AG04450 (cell line): ENCODE data around the gene FTCDNL1. TPM values are rescaled to one million over a fixed set of nuclear protein-coding genes. Genes with fewer than 3 reads are reported as not detected.

ENCODE experiments used
- CTCF ChIA-PET: fragments of 300-600, 350-600 bp; formaldehyde crosslinking; extraction: SDS; loops from one replicate; lab custom pipeline; 2022; ENCODE audit warnings: antibody characterized with exemption, inconsistent platforms; lab: Charles Lee
- POLR2A ChIA-PET: fragments of 350-600 bp; formaldehyde crosslinking; extraction: SDS; loops from one replicate; lab custom pipeline; 2021; ENCODE audit warnings: antibody characterized with exemption, inconsistent platforms; lab: Yijun Ruan, JAX
- DNase-seq: peaks from one replicate; pipeline ENCODE4 v3.0.0-alpha.2; 2011; ENCODE audit warnings: low read depth, low spot score
- H3K27ac ChIP-seq: one replicate; pipeline ENCODE4 v1.5.1; 2012; ENCODE audit warnings: low read depth, low read length, control low read depth
- H3K27me3 ChIP-seq: one replicate; pipeline ENCODE4 v1.6.0; 2012; ENCODE audit warnings: low read length; ENCODE audit not compliant: control insufficient read depth, insufficient read depth
- H3K4me3 ChIP-seq: 2 replicates; pipeline ENCODE4 v1.5.1; 2011; ENCODE audit warnings: mild to moderate bottlenecking, low read depth, low read length, control low read depth
- H3K9me3 ChIP-seq: 2 replicates; pipeline ENCODE4 v1.5.1; 2012; ENCODE audit warnings: low read length; ENCODE audit not compliant: control insufficient read depth, insufficient read depth
- CTCF ChIP-seq: IDR thresholded peaks from 2 replicates; pipeline ENCODE4 v1.5.1; 2011; ENCODE audit warnings: low read depth, low read length, control low read depth, inconsistent platforms
- polyA plus RNA-seq: library from polyadenylated mRNA; depleted of rRNA; stranded (reverse); fragments of >200 nt; gene quantifications from 2 replicates; pipeline ENCODE4 v1.2.3, GENCODE V29; 2011

Gene FTCDNL1
- polyA plus RNA-seq, 1 experiment: 0.10 TPM

- H3K27me3 ChIP-seq: no peaks in the 10 kb centered on the region
- H3K9me3 ChIP-seq: no peaks in the 10 kb centered on the region
- no peak overlapping the region for H3K4me3 ChIP-seq
- no peak for TF ChIP-seq CTCF
- ChIA-PET CTCF (interaction anchor here (1.6 kb wide), 1 partner anchor 136 kb away, joined by 4 read pairs; no protein-coding TSS in a partner anchor), POLR2A (no interaction called here)
- no peak overlapping the region for H3K27ac ChIP-seq
- DNase-seq: no peak
Observed at GRCh38 chr2:199875400-199875799, 24.4 kb upstream of the FTCDNL1 start.

- no peak overlapping the region for H3K4me3 ChIP-seq
- H3K27ac ChIP-seq: no peak overlapping the region
- no peaks in the 10 kb centered on the region for H3K27me3 ChIP-seq
- ChIA-PET CTCF (no interaction called here), POLR2A (no interaction called here)
- H3K9me3 ChIP-seq: no peaks in the 10 kb centered on the region
- no peak for DNase-seq
- no peak for TF ChIP-seq CTCF
Observed at GRCh38 chr2:199874209-199874608, 23.2 kb upstream of the FTCDNL1 start.

- Histone ChIP-seq H3K9me3 (no peaks in the 10 kb centered on the region), H3K27me3 (no peaks in the 10 kb centered on the region), H3K27ac (no peak overlapping the region), H3K4me3 (no peak overlapping the region)
- no peak for DNase-seq
- CTCF ChIA-PET: no interaction called here
- TF ChIP-seq CTCF: no peak
- POLR2A ChIA-PET: no interaction called here
Observed at GRCh38 chr2:199870581-199870980, 19.6 kb upstream of the FTCDNL1 start.

GRCh38 chr2:199869653-199870052, 18.7 kb upstream of the FTCDNL1 start:
- H3K4me3 ChIP-seq: no peak overlapping the region
- DNase-seq: no peak
- TF ChIP-seq CTCF: no peak
- no peaks in the 10 kb centered on the region for H3K9me3 ChIP-seq
- ChIA-PET POLR2A (no interaction called here), CTCF (interaction anchor here (1.0 to 1.3 kb wide), 2 partner anchors 10 to 165 kb away, joined by 4 read pairs; no protein-coding TSS in a partner anchor)
- H3K27ac ChIP-seq: no peak overlapping the region
- H3K27me3 ChIP-seq: no peaks in the 10 kb centered on the region

GRCh38 chr2:199869227-199869541, 18.2 kb upstream of the FTCDNL1 start:
- no peak for TF ChIP-seq CTCF
- CTCF ChIA-PET: interaction anchor here (0.6 to 1.3 kb wide), 3 partner anchors 9 to 164 kb away, joined by 3 to 4 read pairs (median 4); no protein-coding TSS in a partner anchor

More at GRCh38 chr2:199869227-199869541, 18.2 kb upstream of the FTCDNL1 start:
- no peaks in the 10 kb centered on the region for H3K9me3 ChIP-seq
- no peak overlapping the region for H3K27ac ChIP-seq
- DNase-seq: no peak
- POLR2A ChIA-PET: no interaction called here
- no peaks in the 10 kb centered on the region for H3K27me3 ChIP-seq
- H3K4me3 ChIP-seq: no peak overlapping the region
